ENCODE measurements around the gene MACROD2. TPM values are rescaled to one million over a fixed set of nuclear protein-coding genes. Genes with fewer than 3 reads are reported as not detected.

The MACROD2 gene
- total and polyA plus RNA-seq, 2 of the 4 experiments (the other 2 are of a cell fraction), result not detected

DNA sequence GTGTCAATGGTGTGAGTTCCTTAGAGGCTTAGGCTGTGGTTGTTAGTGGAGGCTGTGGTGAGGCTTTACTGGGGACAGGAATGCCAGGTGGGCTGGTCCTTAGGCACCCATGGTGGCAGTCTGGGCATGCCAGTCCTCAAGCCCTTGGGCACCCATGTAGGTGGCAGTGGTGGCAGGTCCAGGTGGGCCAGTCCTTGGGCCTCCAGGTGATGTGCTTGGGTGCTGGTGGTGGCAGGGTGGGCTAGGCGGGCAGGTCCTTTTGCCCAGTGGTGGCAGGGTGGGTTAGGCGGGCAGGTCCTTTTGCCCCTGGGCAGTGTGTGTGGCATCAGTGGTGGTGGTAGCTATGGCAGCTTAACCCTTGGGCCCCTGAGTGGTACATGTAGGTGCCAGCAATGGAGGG, 208.3 kb downstream of the MACROD2 start:
- H2AK5ac ChIP-seq (ENCODE audit: low read depth, low read length), result no peak overlapping the region
- CTCF ChIA-PET, result interaction anchor here (0.6 kb wide), 1 partner anchor 451 kb away, joined by 3 read pairs; no protein-coding TSS in a partner anchor

More for the DNA sequence above, 208.3 kb downstream of the MACROD2 start:
- Histone ChIP-seq H2BK20ac (ENCODE audit: low read depth, low read length) (no peak overlapping the region), H3K4me2 (ENCODE audit: low read depth, low read length) (no peak overlapping the region), H3K56ac (ENCODE audit: extremely low read depth, insufficient read depth, low read length) (no peak overlapping the region), H3K18ac (ENCODE audit: low read depth, low read length) (no peak overlapping the region), H3K4me3 (ENCODE audit: insufficient read depth, low read depth, low read length) (no peak overlapping the region), H2BK5ac (ENCODE audit: low read depth, low read length, poor library complexity, severe bottlenecking) (no peak overlapping the region), H2AK9ac (replicated peaks; ENCODE audit: low read depth, low read length, poor library complexity) (no peak overlapping the region), H3K79me1 (ENCODE audit: low read depth in 1 of 2, low read length in 2 of 2) (no peaks in the 10 kb centered on the region), H3K9me3 (ENCODE audit: control insufficient read depth, insufficient read depth, low read length) (no peaks in the 10 kb centered on the region; the same call in 1 of the 2 replicates), H4K91ac (ENCODE audit: insufficient read depth, low read depth, low read length) (no peak overlapping the region), H4K8ac (ENCODE audit: low read depth in 2 of 2, low read length in 2 of 2) (no peak overlapping the region), H3K27me3 (ENCODE audit: control insufficient read depth, insufficient read depth, low read length) (no peaks in the 10 kb centered on the region), H3K36me3 (ENCODE audit: control insufficient read depth, insufficient read depth, low read length) (no peaks in the 10 kb centered on the region), H3K4ac (ENCODE audit: low read depth, low read length) (no peak overlapping the region), H3K14ac (replicated peaks; ENCODE audit: low read depth, low read length) (no peak overlapping the region), H2BK120ac (ENCODE audit: low read depth, low read length) (no peak overlapping the region), H2AFZ (replicated peaks; ENCODE audit: low read length, poor library complexity) (no peak overlapping the region), H4K20me1 (ENCODE audit: insufficient read depth, low read length) (no peaks in the 10 kb centered on the region), H3K23ac (ENCODE audit: low read depth, low read length) (no peak overlapping the region), H4K5ac (ENCODE audit: low read depth, low read length) (no peak overlapping the region), H3K27ac (ENCODE audit: insufficient read depth, low read length) (no peak overlapping the region), H3K4me1 (ENCODE audit: control insufficient read depth, insufficient read depth, low read length) (no peaks in the 10 kb centered on the region), H3K9me1 (ENCODE audit: insufficient read depth, low read length) (no peaks in the 10 kb centered on the region), H2BK15ac (ENCODE audit: low read depth, low read length) (no peak overlapping the region), H3K9ac (ENCODE audit: low read depth, low read length) (no peak overlapping the region)
- in situ Hi-C loops (cut with MboI; ENCODE audit: low sequenced_read_pairs), result no loop called here
- intact Hi-C loops (cut with micrococcal nuclease), result no loop called here
- no peak for TF ChIP-seq CTCF (conservative IDR thresholded peaks at IDR 0.05; ENCODE audit: low read depth, low read length)
- no peak for TF ChIP-seq RFX5 (IDR thresholded peaks at IDR 0.05; ENCODE audit: low read depth, low read length)
- no peak for TF ChIP-seq CEBPB (IDR thresholded peaks at IDR 0.05; ENCODE audit: low read depth, low read length)
- TF ChIP-seq MAZ (IDR thresholded peaks at IDR 0.05; ENCODE audit: borderline replicate concordance, low read depth, low read length), result no peak
- no peak for TF ChIP-seq CHD1 (IDR thresholded peaks at IDR 0.05; ENCODE audit: low read depth, low read length)
- TF ChIP-seq NFE2L2 (IDR thresholded peaks at IDR 0.05; ENCODE audit: low read depth, low read length), result no peak
- TF ChIP-seq USF2 (IDR thresholded peaks at IDR 0.05; ENCODE audit: low read depth, low read length), result no peak
- BruUV-seq (replicated peaks), result no TSS peak
- WGBS, 2 experiments (ENCODE audit: extremely low coverage in 2 of 2, insufficient read length in 1 of 2), result 0% methylated on average over 1 of the region's 2 CpGs; no CpG with 5 or more reads in 1 of the 2 experiments
- DNase-seq (no peak), ATAC-seq (ENCODE audit: low read depth) (no peak)
- dilution Hi-C loops (cut with HindIII; ENCODE audit: low sequenced_read_pairs, unreplicated experiment), result no loop called here
- POLR2A ChIA-PET (ENCODE audit: unreplicated experiment), result no interaction called here

All from IMR-90 (cell line).